HT-29 (cell line): ENCODE results near the gene SLC6A11. TPM values are rescaled to one million over a fixed set of nuclear protein-coding genes. Genes with fewer than 3 reads are reported as not detected.

Source experiments
- DNase-seq: peaks from one replicate; pipeline ENCODE4 v3.0.0-alpha.2; 2015; ENCODE audit warnings: low spot score
- total RNA-seq: library from RNA; depleted of rRNA; stranded (reverse); fragments of >200 nt; shearing (Covaris generic); gene quantifications from 2 replicates; pipeline ENCODE4 v1.2.3, GENCODE V29; 2014

The SLC6A11 gene
- total RNA-seq, 1 experiment from 2014 or later, result not detected

DNA sequence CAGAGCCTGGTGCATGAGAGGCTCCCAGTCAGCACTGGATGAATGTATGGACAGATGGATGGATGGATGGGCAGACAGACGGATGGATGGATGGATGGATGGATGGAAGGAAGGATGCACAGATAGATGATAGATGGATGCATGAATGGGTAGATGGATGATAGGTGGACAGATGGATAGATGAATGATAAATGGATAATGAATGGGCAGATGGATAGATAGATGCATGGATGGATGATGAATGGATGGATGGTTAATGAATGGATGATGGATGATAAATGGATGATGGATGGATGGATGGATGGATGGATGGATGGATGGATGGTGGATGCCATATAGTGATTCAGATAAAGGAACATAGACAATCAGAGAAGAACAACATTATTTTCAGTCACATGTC lies 71.0 kb downstream of the SLC6A11 start:
- DNase-seq, result no peak

DNA sequence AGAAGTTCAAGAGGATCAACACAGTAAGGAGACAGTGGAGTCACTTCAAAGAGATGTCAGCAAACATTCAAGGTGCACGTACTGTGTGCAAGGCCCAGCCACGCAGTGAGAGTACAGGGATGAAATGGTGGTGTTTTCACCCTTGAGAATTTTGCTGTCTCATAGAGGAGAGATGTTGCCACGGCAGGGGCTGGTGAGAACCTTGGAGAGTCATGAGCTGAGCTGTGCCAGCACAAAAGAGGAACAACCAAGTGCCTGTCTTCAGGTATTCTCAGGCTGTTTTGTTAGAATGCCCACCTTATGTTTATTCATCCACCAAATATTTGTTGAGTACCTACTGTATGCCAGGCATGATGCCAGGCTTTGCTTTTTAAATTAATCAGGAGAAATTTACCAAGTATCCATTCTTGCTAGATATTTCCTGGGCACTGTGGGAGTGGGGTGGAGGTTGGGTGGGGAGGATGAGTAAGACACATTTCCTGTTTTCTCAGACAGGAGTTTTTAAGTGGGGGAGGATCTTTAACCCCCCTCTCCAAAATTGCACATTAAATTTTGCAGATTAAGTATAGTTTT lies 72.6 kb downstream of the SLC6A11 start:
- DNase-seq, result no peak

DNA sequence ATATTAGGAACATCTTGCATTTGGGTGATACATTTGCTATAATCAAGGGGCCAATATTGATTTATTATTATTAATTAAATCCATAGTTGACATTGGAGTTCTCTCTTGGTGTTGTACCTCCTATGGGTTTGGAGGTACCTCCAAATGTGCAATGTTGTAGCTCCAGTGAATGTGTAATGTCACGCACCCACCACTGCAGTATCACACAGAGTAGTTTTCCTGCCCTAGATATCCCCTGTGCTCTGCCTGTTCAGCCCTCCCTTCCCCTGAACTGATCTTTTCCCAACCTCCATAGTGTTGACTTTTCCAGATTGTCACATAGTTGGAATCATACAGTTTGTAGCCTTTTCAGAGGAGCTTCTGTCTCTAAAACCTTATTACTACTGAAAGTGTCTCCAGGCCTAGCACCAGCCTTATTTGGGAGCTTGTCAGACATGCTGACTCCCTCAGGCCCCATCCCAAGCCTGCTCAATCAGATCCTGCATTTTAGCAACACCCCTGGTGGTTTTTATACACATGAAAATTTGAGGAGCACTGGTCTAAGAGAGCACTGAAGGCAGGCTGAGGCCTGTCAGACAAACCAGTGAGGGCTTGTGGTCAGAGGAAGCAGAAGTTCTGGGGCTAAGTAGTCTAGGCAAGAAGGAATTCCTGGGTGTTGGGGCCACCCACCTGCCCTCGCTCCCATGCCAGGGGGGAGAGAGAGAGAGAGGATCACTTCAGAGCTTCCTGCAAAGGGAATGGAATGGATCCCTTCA lies 73.4 kb downstream of the SLC6A11 start:
- DNase-seq, result no peak

DNA sequence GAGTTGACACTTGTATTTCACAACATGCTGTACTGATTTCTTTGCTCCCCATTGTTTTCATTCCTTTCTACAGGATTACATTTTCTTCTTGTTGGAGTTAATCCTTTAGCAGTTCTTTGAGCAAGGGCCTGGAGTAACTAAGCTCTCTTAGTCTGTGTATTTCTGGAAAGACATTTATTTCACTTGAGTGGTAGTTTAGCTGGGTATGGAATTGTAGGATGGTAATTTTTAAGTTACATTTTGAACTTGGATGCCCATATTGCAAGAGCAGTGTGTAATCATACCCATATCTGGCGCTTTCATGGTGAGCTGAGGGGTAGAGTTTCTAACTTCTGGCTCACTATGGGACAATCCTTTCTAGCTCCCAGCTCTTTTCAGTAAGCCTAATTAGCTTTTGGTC lies 74.6 kb downstream of the SLC6A11 start:
- no peak for DNase-seq

DNA sequence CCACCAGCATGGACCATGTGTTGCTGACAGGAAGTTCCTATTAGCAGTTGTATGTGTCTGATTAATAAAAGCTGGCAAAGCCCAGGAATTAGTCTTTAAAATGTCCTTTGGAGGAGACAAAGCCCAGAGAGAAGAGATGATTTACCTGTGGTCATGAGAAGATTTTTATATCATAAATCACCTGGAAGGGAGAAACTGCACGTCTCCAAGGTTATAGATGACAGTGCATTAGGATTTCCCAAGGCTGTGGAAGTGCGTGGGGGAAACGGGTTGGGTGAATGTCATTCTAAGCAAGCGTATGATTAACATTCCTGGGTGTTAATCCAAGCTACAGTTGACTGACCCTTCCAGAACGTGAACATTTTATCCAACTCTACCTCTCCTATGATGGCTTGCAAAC lies 76.6 kb downstream of the SLC6A11 start:
- DNase-seq, result no peak

DNA sequence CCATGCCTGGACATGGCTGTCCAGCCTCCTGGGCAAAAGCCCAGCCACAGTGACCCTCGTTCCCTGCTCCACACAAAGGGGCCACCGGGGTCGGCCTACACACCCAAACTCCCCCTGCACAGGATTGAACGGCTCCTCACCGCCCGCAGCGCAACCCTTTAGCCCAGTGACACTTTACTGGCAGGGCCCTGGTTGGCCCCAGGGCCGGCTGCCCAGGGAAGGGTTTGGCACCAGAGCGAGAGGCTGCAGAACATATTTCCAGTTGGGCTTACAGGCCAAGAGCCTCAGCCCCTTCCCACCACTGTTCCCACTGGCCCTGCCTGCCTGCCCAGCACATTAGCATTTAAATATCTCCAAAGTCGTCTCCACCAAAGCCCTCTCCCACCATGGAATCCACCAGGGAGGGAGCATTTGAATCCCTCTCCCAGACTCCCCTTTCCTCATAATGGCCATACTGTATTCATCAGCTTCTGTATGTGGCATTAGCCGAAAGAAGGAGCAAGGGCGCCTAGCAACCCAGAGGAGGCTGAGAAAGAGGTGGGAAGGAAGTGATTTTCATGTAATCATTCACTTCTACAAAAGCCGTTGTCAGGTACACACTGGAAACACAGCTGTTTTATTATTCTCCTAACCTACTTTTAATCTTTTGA lies 85.4 kb downstream of the SLC6A11 start:
- no peak for DNase-seq

DNA sequence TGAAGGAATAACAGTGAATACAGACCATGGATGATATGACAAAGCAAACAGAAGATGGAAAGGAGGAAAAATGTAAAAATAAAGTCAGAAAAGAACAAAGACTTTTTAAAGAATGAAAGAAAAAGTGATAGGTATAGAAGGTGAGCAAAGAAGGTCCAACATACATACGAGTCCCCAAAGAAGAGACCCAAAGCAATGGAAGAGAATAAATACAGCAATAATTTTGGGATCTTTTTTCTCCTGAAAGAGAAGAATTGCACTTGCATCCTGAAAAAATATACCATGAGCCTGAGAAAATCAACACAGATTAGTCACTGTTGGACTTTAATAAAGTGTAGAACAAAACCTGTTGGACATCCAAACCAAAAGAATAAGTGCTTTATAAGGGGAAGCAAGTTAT lies 91.2 kb downstream of the SLC6A11 start:
- DNase-seq, result no peak

DNA sequence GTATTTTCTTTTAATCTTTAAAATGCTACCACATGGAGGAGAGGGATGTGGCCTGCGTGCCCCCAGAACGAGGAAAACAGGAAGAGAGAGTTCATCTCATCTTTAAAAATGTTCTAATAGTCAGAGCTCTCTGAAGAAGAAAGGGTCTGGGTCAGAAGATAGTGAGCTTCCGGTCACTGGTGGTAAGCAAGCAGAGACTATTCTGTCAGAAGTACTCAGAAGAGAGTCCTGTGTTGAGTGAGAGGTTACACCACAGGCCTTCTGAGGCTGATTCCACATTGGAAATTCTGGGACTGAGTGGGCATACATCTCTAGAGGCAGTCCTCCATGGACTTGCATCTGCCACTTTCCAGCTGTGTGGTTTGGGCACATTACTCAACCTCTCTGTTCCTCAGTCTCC lies 94.3 kb downstream of the SLC6A11 start:
- DNase-seq, result no peak

DNA sequence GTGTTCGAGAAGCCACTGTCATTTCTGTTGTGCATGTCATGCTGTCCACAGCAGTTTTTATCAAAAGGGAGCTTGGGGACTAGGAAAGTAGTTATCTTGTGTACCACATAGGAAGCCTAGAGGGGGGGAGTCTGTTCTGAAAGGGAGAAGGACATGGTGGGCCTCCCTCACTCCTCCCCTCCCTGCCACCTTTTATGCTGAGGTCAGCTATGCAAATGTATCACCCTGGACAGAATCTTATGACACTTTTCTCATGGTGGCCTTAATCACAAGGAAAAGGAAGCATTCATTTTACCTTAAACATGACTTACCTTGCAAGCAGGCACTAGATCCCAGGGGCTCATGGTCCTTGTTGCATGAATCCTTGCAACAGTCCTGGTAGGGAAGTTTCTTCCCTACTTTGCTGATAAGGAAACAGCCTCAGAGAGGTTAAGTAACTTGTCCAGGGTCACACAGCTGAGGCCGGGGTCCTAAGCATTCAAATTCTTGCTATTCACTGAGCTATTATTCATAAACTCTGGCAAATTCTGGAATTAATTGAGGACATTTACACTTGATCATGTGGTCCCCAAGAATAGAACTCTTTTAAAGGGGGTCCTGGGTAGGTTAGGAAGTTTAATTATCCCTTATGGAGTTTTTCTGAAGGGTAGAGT lies 95.4 kb downstream of the SLC6A11 start:
- DNase-seq, result no peak

DNA sequence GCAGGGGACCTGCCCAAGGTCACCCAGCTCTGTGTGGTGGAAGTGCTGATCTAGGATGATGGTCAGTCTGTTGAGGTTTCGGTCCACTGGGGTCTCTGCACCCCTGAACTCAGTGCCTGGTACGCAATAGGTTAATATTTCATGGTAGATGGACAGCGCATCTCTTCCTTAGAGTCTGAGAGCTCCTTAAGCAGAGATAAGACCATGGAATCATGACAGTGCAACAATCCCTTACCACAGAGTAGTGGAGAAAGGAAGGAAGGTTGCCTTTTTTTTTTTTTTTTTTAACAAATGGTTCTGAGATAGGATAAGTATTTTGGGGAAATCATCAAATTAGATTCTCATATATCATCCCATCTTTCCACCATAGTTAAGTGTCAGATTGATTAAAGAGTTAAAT lies 96.8 kb downstream of the SLC6A11 start:
- no peak for DNase-seq

DNA sequence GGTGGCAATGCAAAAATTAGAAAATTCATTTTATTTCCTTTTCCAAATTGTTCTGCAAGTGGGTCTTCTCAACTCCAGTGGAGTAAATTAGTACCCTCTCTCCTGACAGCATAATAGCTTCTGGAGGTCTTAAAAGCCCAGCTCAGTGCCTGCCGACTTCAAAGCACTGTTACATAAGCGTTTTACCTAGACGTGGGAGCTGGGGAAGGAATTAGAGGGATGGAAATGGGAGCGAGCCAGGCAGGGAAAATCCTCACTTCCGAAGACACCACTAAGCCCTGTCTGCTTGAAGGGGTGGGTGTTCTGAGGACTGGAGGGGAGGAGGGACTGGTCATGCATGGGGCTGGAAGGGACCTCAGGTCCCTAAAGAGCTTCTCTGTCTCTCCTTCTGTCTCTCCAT lies 99.3 kb downstream of the SLC6A11 start:
- DNase-seq, result no peak

DNA sequence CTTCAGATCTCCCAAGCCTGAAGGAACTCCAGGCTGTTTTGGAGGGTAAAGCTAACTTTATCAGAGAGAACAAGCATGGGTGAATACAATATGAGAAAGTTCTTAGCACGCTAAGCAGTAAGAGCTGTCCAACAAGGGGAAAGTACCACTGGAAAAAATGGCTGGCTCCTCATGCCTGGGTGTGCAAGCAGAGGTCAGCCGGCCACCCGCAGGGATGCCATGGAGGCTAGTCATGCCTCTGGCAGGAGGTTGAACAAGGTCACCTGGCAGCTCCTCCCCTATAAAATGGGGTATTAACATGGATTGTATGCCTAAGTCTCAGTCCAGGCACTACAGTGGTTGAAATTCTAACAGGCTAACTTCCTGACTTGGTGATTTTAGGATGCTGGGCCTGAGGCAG lies 101.1 kb downstream of the SLC6A11 start:
- no peak for DNase-seq

DNA sequence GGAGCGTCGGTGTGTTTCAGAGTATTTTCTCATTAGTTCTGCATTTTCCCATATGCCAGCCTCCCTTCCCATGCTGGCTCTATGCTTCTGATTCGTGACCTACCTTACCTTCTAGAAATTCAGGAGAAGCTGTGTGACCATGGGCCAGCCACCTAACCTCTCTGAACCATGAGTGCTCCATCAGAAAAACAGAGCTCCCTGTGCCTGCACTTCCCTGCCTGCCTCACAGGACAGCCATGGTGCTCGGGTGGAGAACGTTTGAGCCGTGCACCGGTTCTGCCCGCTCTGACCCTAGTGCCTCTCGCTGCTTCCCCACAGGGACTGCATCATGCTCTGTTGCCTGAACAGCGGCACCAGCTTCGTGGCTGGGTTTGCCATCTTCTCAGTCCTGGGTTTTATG lies 102.0 kb downstream of the SLC6A11 start:
- DNase-seq, result no peak

DNA sequence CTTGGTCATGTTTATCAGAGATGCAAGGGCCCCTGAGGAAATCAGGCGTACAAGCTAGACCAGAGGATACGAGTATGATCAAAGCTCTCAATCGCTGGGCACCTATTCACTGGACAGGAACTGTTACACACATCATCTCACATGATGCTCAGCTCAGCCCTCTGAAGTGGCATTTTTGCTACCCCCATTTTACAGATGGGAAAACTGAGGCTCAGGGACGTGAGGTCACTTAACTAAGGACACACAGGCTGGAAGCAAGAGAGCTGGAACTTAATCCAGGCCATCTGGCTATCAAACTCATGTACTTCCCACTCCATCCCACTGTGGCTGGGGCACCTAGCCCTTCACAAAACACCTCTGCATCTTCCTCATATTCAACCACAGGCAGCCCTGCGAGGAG lies 103.6 kb downstream of the SLC6A11 start:
- no peak for DNase-seq

DNA sequence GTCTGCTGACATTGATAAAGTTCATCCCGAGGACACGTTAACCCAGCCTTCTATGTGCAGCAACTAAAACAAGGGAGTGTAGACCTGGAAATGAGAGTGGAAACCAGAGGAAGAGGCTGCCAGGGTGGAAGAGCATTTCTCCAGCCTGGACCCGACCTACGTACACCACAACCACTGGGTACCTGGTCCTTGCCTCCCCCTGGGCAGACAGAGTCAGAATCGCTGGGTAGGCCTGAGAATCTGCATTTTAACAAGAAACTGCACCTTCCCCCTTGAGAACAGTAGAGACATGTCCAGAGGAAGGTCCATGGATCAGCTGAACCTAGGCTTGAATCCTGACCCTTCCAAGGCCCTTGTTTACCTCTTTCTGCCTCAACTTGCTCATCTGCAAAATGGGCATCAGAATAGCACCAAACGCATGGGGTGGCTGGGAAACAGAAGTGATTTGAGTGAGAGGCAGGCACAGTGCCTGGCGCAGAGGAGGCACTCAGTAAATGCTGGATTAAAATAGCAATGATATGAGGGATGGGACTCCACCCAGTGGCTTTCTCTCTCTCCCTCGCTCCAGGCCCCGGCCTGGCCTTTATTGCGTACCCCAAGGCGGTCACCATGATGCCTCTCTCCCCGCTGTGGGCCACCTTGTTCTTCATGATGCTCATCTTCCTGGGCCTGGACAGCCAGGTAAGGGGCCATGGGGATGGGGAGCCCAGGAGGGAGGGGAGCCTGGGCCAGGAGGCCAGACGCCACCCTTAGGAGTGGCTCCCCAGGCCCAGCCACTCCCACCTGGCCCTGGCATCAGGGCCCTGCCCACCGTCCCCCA lies 109.6 kb downstream of the SLC6A11 start:
- DNase-seq, result no peak

DNA sequence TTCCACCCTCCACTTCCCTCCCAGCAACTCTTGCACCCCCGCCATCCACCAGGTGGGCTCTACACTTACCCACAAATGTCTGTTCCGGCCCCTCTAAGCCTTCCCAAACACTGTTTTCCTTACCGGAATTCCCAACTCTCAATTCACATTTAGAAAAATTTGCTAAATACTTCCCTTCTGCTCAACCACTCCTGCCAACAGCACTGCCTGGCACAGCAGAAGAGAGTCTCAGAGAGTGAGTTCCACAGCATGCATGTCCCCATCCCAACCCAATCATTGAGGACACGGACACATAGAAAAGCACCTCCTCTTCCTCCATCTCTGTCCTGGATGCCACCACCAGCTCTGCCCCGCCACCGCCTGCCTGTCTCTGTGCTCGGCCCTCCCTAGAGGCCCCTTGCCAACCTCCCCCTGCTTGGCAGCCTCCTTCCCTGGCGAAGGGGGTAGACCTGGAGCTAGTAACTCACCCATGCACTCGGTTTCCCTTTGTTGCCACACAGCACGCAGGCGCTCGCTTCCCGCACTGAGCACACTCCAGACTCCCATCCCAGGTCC lies 110.3 kb downstream of the SLC6A11 start:
- DNase-seq, result no peak

DNA sequence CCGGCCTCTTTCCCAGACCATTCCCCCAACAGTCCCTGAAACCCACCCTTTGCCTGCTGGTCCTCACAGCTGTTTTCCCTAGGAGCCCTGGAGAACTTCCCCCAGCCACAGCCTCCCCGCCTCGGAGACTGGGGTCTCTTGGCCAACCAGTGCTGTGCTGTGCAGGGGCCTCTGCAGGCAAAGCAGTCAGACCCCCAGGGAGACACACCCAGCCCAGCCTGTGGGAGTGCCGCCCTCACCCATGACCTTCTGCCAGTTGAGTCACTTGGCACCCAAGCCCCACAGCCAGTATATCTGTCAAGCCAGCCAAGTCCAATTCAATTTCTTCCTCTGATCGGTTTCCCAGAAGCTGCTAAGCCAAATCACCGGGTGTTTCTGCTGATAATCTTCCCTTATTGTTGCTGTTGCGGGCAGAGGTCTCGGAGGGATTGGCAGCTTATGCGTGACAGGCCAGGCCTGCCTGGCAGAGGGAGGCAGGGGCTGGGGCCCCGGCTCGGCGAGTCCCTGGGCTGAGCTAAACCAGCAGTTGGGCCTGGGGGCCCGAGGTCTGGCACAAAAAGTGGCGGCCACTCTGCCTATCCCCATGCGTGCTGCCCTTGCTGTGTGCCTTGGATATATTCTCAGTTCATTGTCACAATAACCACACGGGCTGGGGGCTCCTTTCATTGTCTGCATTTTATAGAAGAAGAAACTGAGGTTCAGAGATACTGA lies 110.9 kb downstream of the SLC6A11 start:
- no peak for DNase-seq

DNA sequence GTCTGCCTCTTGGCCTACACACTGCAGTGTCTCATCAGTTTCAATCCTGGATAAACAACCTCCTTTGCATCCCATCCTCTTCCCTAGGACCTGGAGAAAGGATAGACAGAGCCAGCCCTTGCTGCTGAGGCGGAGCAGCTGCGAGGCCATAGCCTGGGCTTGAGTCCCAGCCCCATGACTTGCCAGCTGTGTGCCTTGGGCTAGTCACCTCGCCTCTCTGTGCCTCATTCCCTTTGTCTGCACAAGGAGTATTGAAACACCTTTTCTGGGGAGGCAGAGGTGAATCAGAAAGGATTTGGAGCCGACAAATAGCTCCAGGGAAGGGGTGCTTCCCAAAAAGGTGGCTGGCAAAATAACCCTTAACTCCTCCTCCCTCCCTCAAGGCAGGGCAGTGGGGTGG lies 111.5 kb downstream of the SLC6A11 start:
- DNase-seq, result no peak

DNA sequence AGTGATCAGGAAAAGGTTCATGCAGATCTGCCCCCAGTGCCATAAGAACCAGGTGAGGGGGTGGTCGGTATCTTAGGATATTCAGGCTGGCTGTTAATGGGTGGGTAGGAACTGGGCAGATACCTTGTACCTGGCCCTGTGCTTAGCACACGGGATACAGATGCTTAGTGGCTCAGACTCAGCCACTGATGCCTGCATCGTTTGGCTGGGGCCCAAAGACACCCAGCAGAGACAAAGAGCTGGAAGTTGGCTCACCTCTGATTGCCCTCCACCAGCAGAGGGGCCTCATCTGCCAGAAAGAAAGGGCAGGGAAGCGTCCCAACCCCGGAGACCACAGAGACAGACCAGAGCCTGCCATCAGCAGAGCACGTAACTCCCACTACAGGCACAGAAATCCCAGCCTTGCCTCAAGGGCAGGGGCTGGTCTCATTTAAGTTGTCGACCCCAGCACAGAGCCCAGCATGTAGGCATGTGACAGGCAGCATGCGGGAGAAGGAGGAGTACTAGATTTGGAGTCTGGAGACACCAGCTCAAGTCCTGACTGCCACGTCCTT lies 112.5 kb downstream of the SLC6A11 start:
- DNase-seq, result no peak

DNA sequence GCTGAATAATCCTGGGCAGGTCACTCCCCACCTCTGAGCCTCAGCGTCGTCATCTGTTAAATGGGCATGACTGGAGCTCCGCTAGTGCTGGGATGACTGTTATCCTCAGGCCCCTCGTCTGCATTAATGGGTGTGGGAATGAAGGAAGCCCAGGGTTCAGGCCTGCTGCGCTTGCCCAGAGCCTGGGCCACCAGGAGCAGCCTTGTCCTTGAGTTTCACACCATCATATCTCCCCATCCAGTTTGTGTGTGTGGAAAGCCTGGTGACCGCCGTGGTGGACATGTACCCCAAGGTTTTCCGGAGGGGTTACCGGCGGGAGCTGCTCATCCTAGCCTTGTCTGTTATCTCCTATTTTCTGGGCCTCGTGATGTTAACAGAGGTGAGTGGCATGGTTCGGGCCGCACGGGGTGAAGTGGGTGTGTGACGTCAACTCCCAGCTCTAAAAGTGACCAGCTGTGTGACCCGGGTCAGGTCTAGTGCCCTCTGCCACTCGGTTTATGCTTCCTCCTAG lies 113.0 kb downstream of the SLC6A11 start:
- no peak for DNase-seq
